Ishikawa (cell line): ENCODE measurements around the gene GAMT.

ENCODE experiments used
- CEBPB ChIP-seq: IDR thresholded peaks from 2 replicates; pipeline ENCODE4 v1.6.1; 2012
- EGR1 ChIP-seq: IDR thresholded peaks from 2 replicates; pipeline ENCODE4 v1.6.1; 2012
- EP300 ChIP-seq: IDR thresholded peaks from 2 replicates; pipeline ENCODE4 v1.6.1; 2012; ENCODE audit warnings: borderline replicate concordance
- MAX ChIP-seq: IDR thresholded peaks from 2 replicates; pipeline ENCODE4 v1.6.1; 2012
- NFIC ChIP-seq: IDR thresholded peaks from 2 replicates; pipeline ENCODE4 v1.6.1; 2012
- RAD21 ChIP-seq: IDR thresholded peaks from 2 replicates; pipeline ENCODE4 v1.6.1; 2012; ENCODE audit warnings: low read depth
- ZBTB7A ChIP-seq: IDR thresholded peaks from 2 replicates; pipeline ENCODE4 v1.6.1; 2012; ENCODE audit warnings: low read depth

GRCh38 chr19:1362387-1363257 is 38.7 kb downstream of the GAMT start:
- TF ChIP-seq CEBPB, result no peak
- TF ChIP-seq ZBTB7A, result no peak
- TF ChIP-seq EGR1, result no peak
- TF ChIP-seq MAX, result no peak
- TF ChIP-seq RAD21, result no peak
- TF ChIP-seq EP300, result no peak
- no peak for TF ChIP-seq NFIC
